ENCODE measurements around the gene TMEM258.

TMEM258 gene

DNA sequence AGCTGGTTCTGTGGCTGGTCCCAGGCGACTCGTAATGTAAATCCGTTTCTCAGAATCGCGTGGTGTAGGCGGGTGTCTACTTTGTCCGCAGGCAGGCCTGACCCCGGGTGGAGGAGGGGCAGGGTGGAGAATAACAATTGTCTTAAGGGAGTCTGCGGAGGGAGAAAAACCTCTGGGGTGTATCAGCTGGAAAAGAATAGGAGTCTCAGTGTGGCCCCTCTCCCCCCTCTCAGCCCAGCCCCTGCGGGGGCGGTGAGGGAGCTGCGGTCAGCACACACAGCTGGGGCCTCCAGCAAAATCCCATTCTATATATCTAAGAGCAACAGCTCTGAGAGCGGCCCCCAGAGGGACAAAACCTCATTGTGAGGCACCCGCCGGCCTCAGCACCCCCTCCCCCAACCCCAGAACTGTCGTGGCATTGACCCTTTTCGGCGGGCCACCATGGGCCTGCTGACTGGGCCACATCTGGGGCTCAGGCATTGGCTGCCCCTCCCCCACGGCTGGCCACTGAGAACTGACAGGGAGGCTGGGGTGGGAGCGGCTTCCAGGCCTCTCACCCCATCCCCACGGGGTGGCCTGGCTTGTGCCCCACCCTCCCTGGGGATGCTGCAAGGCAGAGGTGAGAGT, 42.7 kb downstream of the TMEM258 start:
- Histone ChIP-seq H3K27ac (ENCODE audit: extremely low read depth, low read depth, low read length) (no peak overlapping the region), H3K36me3 (ENCODE audit: control insufficient read depth in 2 of 2, insufficient read depth in 1 of 2, low read length in 2 of 2) (no peaks in the 10 kb centered on the region), H3K4me1 (ENCODE audit: control insufficient read depth, insufficient read depth, low read length) (no peaks in the 10 kb centered on the region), H3K9me3 (ENCODE audit: control insufficient read depth, insufficient read depth, low read depth, low read length) (no peaks in the 10 kb centered on the region), H3K4me3 (ENCODE audit: low read depth, low read length) (no peak overlapping the region)
- POLR2A ChIA-PET = interaction anchor here (1.0 kb wide), 1 partner anchor 39 kb away, joined by 3 read pairs; no protein-coding TSS in a partner anchor
- TF ChIP-seq ZNF157 (tag by site-specific recombination; IDR thresholded peaks at IDR 0.05) (no peak), ZXDB (tag by site-specific recombination; IDR thresholded peaks at IDR 0.05) (no peak), SETDB1 (IDR thresholded peaks at IDR 0.05; ENCODE audit: insufficient read length, low read length) (no peak), EGR2 (tag by site-specific recombination; IDR thresholded peaks at IDR 0.05; ENCODE audit: low read depth) (peak; percentile 50; the same call in 1 of the 2 replicates), ZSCAN30 (tag by site-specific recombination; IDR thresholded peaks at IDR 0.05) (no peak)
- TF ChIP-seq, protein P1, sequence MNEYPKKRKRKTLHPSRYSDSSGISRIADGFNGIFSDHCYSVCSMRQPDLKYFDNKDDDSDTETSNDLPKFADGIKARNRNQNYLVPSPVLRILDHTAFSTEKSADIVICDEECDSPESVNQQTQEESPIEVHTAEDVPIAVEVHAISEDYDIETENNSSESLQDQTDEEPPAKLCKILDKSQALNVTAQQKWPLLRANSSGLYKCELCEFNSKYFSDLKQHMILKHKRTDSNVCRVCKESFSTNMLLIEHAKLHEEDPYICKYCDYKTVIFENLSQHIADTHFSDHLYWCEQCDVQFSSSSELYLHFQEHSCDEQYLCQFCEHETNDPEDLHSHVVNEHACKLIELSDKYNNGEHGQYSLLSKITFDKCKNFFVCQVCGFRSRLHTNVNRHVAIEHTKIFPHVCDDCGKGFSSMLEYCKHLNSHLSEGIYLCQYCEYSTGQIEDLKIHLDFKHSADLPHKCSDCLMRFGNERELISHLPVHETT (tag by site-specific recombination; IDR thresholded peaks at IDR 0.05) = no peak
- CTCF ChIA-PET = interaction anchor here (0.5 to 6.7 kb wide), 14 partner anchors 12 to 708 kb away, joined by 3 to 118 read pairs (median 5); partner anchors contain the start of genes FEN1, TMEM138 and TMEM258

DNA sequence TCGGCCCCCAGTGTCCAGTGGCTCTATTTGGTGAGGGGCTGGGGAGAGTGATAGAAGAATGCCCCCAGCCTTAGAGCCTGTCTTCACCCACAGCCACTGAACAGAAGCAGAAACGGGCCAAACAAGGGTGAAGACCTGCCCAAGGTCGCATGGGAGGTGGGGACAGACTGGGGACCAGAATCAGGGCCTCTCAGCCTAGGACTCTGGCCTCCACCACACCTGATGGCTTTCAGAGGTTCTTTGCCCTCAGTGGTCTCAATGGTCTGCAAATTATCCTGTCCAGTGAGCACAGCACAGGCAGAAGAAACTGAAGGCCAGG, 44.5 kb downstream of the TMEM258 start:
- Histone ChIP-seq H3K4me1 (ENCODE audit: control insufficient read depth, insufficient read depth, low read length) (no peaks in the 10 kb centered on the region), H3K9me3 (ENCODE audit: control insufficient read depth, insufficient read depth, low read depth, low read length) (no peaks in the 10 kb centered on the region), H3K36me3 (ENCODE audit: control insufficient read depth in 2 of 2, insufficient read depth in 1 of 2, low read length in 2 of 2) (no peaks in the 10 kb centered on the region), H3K27ac (ENCODE audit: extremely low read depth, low read depth, low read length) (no peak overlapping the region), H3K4me3 (ENCODE audit: low read depth, low read length) (no peak overlapping the region)
- POLR2A ChIA-PET = interaction anchor here (2.0 kb wide), 1 partner anchor 44 kb away, joined by 8 read pairs; the partner anchor contains the start of genes FEN1 and TMEM258
- TF ChIP-seq, protein P2, sequence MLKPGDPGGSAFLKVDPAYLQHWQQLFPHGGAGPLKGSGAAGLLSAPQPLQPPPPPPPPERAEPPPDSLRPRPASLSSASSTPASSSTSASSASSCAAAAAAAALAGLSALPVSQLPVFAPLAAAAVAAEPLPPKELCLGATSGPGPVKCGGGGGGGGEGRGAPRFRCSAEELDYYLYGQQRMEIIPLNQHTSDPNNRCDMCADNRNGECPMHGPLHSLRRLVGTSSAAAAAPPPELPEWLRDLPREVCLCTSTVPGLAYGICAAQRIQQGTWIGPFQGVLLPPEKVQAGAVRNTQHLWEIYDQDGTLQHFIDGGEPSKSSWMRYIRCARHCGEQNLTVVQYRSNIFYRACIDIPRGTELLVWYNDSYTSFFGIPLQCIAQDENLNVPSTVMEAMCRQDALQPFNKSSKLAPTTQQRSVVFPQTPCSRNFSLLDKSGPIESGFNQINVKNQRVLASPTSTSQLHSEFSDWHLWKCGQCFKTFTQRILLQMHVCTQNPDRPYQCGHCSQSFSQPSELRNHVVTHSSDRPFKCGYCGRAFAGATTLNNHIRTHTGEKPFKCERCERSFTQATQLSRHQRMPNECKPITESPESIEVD (tag by site-specific recombination; IDR thresholded peaks at IDR 0.05) = no peak
- TF ChIP-seq, protein P3, sequence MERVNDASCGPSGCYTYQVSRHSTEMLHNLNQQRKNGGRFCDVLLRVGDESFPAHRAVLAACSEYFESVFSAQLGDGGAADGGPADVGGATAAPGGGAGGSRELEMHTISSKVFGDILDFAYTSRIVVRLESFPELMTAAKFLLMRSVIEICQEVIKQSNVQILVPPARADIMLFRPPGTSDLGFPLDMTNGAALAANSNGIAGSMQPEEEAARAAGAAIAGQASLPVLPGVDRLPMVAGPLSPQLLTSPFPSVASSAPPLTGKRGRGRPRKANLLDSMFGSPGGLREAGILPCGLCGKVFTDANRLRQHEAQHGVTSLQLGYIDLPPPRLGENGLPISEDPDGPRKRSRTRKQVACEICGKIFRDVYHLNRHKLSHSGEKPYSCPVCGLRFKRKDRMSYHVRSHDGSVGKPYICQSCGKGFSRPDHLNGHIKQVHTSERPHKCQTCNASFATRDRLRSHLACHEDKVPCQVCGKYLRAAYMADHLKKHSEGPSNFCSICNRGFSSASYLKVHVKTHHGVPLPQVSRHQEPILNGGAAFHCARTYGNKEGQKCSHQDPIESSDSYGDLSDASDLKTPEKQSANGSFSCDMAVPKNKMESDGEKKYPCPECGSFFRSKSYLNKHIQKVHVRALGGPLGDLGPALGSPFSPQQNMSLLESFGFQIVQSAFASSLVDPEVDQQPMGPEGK (tag by site-specific recombination; IDR thresholded peaks at IDR 0.05) = 0 out of 2 replicates have a peak, but pooled peaks have one; percentile 7
- TF ChIP-seq ZNF2 (tag by site-specific recombination; IDR thresholded peaks at IDR 0.05) = 0 out of 2 replicates have a peak, but pooled peaks have one; percentile 2
- CTCF ChIA-PET = interaction anchor here (0.7 to 6.7 kb wide), 19 partner anchors 10 to 360 kb away, joined by 3 to 118 read pairs (median 6); partner anchors contain the start of genes FEN1 and TMEM258

DNA sequence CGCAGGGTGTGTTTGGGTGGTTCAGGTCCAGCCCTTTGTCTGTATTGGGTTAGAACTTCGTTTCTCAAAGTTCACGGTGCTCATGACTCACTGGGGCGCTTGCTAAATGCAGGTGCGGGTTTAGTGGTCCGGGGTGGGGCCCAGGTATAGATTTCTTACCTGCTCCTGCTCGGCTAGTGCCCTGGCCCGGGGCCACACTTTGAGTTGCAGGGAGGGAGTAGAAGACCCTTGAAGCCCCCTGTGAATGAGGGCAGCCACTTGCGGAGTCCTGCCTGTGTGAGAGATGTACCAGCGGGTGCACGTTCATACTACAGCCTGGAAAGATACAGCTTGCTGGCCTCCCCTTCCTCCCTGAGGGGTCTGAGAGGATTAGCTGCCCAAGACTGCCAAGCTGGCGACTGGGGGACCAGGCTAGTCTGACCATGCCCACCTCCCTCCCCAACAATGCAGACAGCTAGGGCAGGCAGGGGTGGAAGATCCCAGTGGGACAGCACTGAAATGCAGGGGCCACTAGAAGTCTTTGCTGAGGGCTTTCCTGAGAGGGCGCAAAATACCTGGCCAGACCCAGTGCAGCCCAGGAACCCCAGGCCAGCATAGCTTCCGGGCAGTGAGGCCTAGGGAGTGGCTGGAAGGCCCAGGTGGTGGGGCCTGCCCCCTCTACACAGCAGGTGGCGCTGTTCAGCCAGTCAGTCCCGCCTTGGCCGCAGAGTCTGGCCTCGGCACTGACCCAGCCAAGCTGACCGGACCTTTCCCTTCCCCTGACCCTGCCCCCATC, 45.0 kb downstream of the TMEM258 start:
- POLR2A ChIA-PET = interaction anchor here (1.5 to 2.0 kb wide), 2 partner anchors 41 to 45 kb away, joined by 3 to 8 read pairs; partner anchors contain the start of genes FEN1 and TMEM258
- TF ChIP-seq ZNF2 (tag by site-specific recombination; IDR thresholded peaks at IDR 0.05) = peak; percentile 42; the same call in 1 of the 2 replicates
- peak; percentile 91 for TF ChIP-seq ZNF341 (tag by site-specific recombination; IDR thresholded peaks at IDR 0.05; ENCODE audit: low read depth)
- no peak for TF ChIP-seq ZEB2 (tag by site-specific recombination; IDR thresholded peaks at IDR 0.05)
- TF ChIP-seq ZNF202 (tag by site-specific recombination; IDR thresholded peaks at IDR 0.05; ENCODE audit: borderline replicate concordance) = no peak
- TF ChIP-seq, protein P4, sequence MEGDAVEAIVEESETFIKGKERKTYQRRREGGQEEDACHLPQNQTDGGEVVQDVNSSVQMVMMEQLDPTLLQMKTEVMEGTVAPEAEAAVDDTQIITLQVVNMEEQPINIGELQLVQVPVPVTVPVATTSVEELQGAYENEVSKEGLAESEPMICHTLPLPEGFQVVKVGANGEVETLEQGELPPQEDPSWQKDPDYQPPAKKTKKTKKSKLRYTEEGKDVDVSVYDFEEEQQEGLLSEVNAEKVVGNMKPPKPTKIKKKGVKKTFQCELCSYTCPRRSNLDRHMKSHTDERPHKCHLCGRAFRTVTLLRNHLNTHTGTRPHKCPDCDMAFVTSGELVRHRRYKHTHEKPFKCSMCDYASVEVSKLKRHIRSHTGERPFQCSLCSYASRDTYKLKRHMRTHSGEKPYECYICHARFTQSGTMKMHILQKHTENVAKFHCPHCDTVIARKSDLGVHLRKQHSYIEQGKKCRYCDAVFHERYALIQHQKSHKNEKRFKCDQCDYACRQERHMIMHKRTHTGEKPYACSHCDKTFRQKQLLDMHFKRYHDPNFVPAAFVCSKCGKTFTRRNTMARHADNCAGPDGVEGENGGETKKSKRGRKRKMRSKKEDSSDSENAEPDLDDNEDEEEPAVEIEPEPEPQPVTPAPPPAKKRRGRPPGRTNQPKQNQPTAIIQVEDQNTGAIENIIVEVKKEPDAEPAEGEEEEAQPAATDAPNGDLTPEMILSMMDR (tag by site-specific recombination; IDR thresholded peaks at IDR 0.05) = peak; percentile 63
- TF ChIP-seq BCL11A (tag by site-specific recombination; IDR thresholded peaks at IDR 0.05; ENCODE audit: low read depth) = 0 out of 2 replicates have a peak, but pooled peaks have one; percentile 20
- TF ChIP-seq, protein P5, sequence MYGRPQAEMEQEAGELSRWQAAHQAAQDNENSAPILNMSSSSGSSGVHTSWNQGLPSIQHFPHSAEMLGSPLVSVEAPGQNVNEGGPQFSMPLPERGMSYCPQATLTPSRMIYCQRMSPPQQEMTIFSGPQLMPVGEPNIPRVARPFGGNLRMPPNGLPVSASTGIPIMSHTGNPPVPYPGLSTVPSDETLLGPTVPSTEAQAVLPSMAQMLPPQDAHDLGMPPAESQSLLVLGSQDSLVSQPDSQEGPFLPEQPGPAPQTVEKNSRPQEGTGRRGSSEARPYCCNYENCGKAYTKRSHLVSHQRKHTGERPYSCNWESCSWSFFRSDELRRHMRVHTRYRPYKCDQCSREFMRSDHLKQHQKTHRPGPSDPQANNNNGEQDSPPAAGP (tag by site-specific recombination; IDR thresholded peaks at IDR 0.05) = peak; percentile 26; the same call in 1 of the 2 replicates
- TF ChIP-seq ZNF585B (tag by site-specific recombination; IDR thresholded peaks at IDR 0.05) = no peak
- TF ChIP-seq, protein P3 (tag by site-specific recombination; IDR thresholded peaks at IDR 0.05) = 0 out of 2 replicates have a peak, but pooled peaks have one; percentile 38
- TF ChIP-seq ZNF654 (tag by site-specific recombination; IDR thresholded peaks at IDR 0.05; ENCODE audit: low read depth) = peak; percentile 44
- Histone ChIP-seq H3K4me1 (ENCODE audit: control insufficient read depth, insufficient read depth, low read length) (no peaks in the 10 kb centered on the region), H3K9me3 (ENCODE audit: control insufficient read depth, insufficient read depth, low read depth, low read length) (no peaks in the 10 kb centered on the region), H3K27ac (ENCODE audit: extremely low read depth, low read depth, low read length) (no peak overlapping the region), H3K4me3 (ENCODE audit: low read depth, low read length) (no peak overlapping the region), H3K36me3 (ENCODE audit: control insufficient read depth in 2 of 2, insufficient read depth in 1 of 2, low read length in 2 of 2) (peaks cover 0 to 1% of the 10 kb centered on the region in 2 experiments; a peak in 1 of 3 replicates)
- CTCF ChIA-PET = interaction anchor here (0.6 to 6.7 kb wide), 31 partner anchors 9 to 387 kb away, joined by 3 to 118 read pairs (median 5); partner anchors contain the start of genes FEN1 and TMEM258

Measured in HEK293 (cell line).